Endothelial cell of umbilical vein (primary cell): Measurements from ENCODE around the gene TMEM9B. TPM values are rescaled to one million over a fixed set of nuclear protein-coding genes. Genes with fewer than 3 reads are reported as not detected.

Experiments
- BruUV-seq: library from RNA; stranded (reverse); fragments of 400-500 nt; replicated peaks from 2 replicates; lab custom pipeline; 2021; lab: Mats Ljungman, UMichigan
- CTCF ChIA-PET: fragments of 300-600, 350-600 bp; sonication (Branson Sonifier 250); formaldehyde crosslinking; loops from one replicate; lab custom pipeline; 2021; ENCODE audit warnings: antibody characterized with exemption, inconsistent platforms; lab: Charles Lee
- POLR2A ChIA-PET: fragments of 300-600, 350-600 bp; sonication (Branson Sonifier 250); formaldehyde crosslinking; loops from one replicate; lab custom pipeline; 2021; ENCODE audit warnings: antibody characterized with exemption, inconsistent platforms; lab: Charles Lee
- DNase-seq: peaks from one replicate; pipeline ENCODE4 v3.0.0-alpha.2; 2011; ENCODE audit warnings: low read depth, low spot score
- FAIRE-seq: peaks from 2 replicates; lab custom pipeline; 2011; peaks lifted over from hg19 to GRCh38; lab: Jason Lieb, UNC
- H2AFZ ChIP-seq: 2 replicates; pipeline ENCODE4 v1.6.0; 2012; ENCODE audit warnings: low read depth, low read length, control low read depth, inconsistent platforms
- H3K27ac ChIP-seq: 2 replicates; pipeline ENCODE4 v1.5.1; 2011; ENCODE audit warnings: low read depth, mild to moderate bottlenecking, control low read depth, low read length, moderate library complexity; ENCODE audit not compliant: insufficient read depth
- H3K27me3 ChIP-seq, 2 experiments: 2 replicates each; pipeline versions ENCODE4 v1.6.0 to v1.6.1; 2011; ENCODE audit warnings: low read length in 2 of 2, mixed read lengths in 1 of 2; ENCODE audit not compliant: control insufficient read depth in 2 of 2, insufficient read depth in 2 of 2
- H3K36me3 ChIP-seq, 2 experiments: 2 replicates in 1 of 2; 3 replicates in 1 of 2; pipeline ENCODE4 v1.5.1; 2011; ENCODE audit warnings: low read length in 2 of 2, mild to moderate bottlenecking in 1 of 2, moderate library complexity in 1 of 2; ENCODE audit not compliant: control insufficient read depth in 2 of 2, insufficient read depth in 2 of 2; ENCODE audit errors: extremely low read depth in 1 of 2
- H3K4me1 ChIP-seq: 3 replicates; pipeline ENCODE4 v1.5.1; 2011; ENCODE audit warnings: mild to moderate bottlenecking, low read length; ENCODE audit not compliant: control insufficient read depth, insufficient read depth; ENCODE audit errors: extremely low read depth
- H3K4me2 ChIP-seq: 2 replicates; pipeline ENCODE4 v1.6.1; 2011; ENCODE audit warnings: low read length, control low read depth, mixed read lengths; ENCODE audit not compliant: insufficient read depth
- H3K4me3 ChIP-seq, 3 experiments: fragments of 200-600 bp in 1 of 3; sonication (generic), shearing (Covaris generic) in 1 of 3; replicated peaks in 1 of 3; 2 replicates each; pipeline ENCODE4 v1.5.1; 2011 to 2016; ENCODE audit warnings: control low read depth in 3 of 3, low read length in 3 of 3, mild to moderate bottlenecking in 2 of 3, inconsistent platforms in 1 of 3, low read depth in 1 of 3, moderate library complexity in 1 of 3; ENCODE audit not compliant: insufficient read depth in 1 of 3
- H3K79me2 ChIP-seq: 2 replicates; pipeline ENCODE4 v1.6.0; 2012; ENCODE audit warnings: low read length, inconsistent platforms; ENCODE audit not compliant: control insufficient read depth, insufficient read depth
- H3K9ac ChIP-seq: replicated peaks from 2 replicates; pipeline ENCODE3; 2011; ENCODE audit warnings: low read length, control low read depth; ENCODE audit not compliant: insufficient read depth; ENCODE audit errors: extremely low read depth
- H3K9me1 ChIP-seq: replicated peaks from 3 replicates; pipeline ENCODE4 v1.6.0; 2011; ENCODE audit warnings: mild to moderate bottlenecking, low read length; ENCODE audit not compliant: control insufficient read depth, insufficient read depth; ENCODE audit errors: extremely low read depth
- H3K9me3 ChIP-seq: replicated peaks from 2 replicates; pipeline ENCODE4 v1.5.1; 2012; ENCODE audit warnings: low read length, inconsistent platforms; ENCODE audit not compliant: control insufficient read depth, insufficient read depth
- H4K20me1 ChIP-seq: replicated peaks from 2 replicates; pipeline ENCODE3; 2011; ENCODE audit warnings: mild to moderate bottlenecking, low read length; ENCODE audit not compliant: control insufficient read depth, insufficient read depth; ENCODE audit errors: extremely low read depth
- EZH2 ChIP-seq: IDR thresholded peaks from 2 replicates; pipeline ENCODE4 v1.6.1; 2012; ENCODE audit warnings: borderline replicate concordance, low read depth, mild to moderate bottlenecking, moderate library complexity, low read length, inconsistent platforms; ENCODE audit not compliant: severe bottlenecking
- FOS ChIP-seq: IDR thresholded peaks from 2 replicates; pipeline ENCODE4 v1.6.1; 2011; ENCODE audit warnings: mild to moderate bottlenecking, low read length, moderate library complexity, borderline replicate concordance; ENCODE audit not compliant: insufficient read depth
- GATA2 ChIP-seq: IDR thresholded peaks from 2 replicates; pipeline ENCODE4 v1.7.0; 2011; ENCODE audit warnings: low read depth, mild to moderate bottlenecking, moderate library complexity, mixed read lengths, low read length; ENCODE audit not compliant: insufficient read length, insufficient read depth
- JUN ChIP-seq: IDR thresholded peaks from 2 replicates; pipeline ENCODE4 v1.6.1; 2011; ENCODE audit warnings: borderline replicate concordance, low read depth; ENCODE audit not compliant: insufficient read length, insufficient read depth
- MYC ChIP-seq: IDR thresholded peaks from one replicate; pipeline ENCODE4 v1.6.1; 2011; ENCODE audit warnings: mild to moderate bottlenecking, low read depth, low read length
- POLR2A ChIP-seq: IDR thresholded peaks from 2 replicates; pipeline ENCODE4 v1.6.1; 2012; ENCODE audit warnings: low read depth, mild to moderate bottlenecking, control low read depth, low read length
- POLR2AphosphoS5 ChIP-seq: IDR thresholded peaks from 2 replicates; pipeline ENCODE4 v1.6.1; 2012; ENCODE audit warnings: low read depth, mild to moderate bottlenecking, control low read depth, low read length, moderate library complexity; ENCODE audit not compliant: insufficient read depth
- dilution Hi-C: fragments of 300-500 bp; cut with MboI; formaldehyde crosslinking; loops from one replicate; pipeline ENCODE4 v1.15.0; 2019; ENCODE audit warnings: low sequenced_read_pairs; ENCODE audit not compliant: extremely low pct_ligation_motif_present
- intact Hi-C: fragments of 100-400 bp; cut with micrococcal nuclease; formaldehyde crosslinking; loops from one replicate; pipeline ENCODE4 v1.10.0; 2022
- polyA plus RNA-seq, 4 experiments: library from polyadenylated mRNA; depleted of rRNA in 3 of 4; stranded (reverse) in 3 of 4; unstranded in 1 of 4; fragments of >200 nt; gene quantifications; 2 replicates each; pipeline versions ENCODE4 v1.2.1 to v1.2.3, GENCODE V29; 2011 to 2012; ENCODE audit warnings: missing spikeins in 1 of 4
- total RNA-seq: library from RNA; stranded (reverse); gene quantifications from 2 replicates; pipeline ENCODE4 v1.2.3, GENCODE V29; 2021
- TF ChIP-seq, protein P1 (sequence below), 2 donors: IDR thresholded peaks; 1 replicate in 1 of 2; 2 replicates in 1 of 2; pipeline ENCODE4 v1.5.1; 2011; ENCODE audit warnings: low read length in 2 of 2, mild to moderate bottlenecking in 2 of 2, moderate library complexity in 2 of 2, control low read depth in 1 of 2, inconsistent platforms in 1 of 2, low read depth in 1 of 2; ENCODE audit not compliant: insufficient read depth in 1 of 2; ENCODE audit errors: extremely low read depth in 1 of 2
- TF ChIP-seq, protein P2 (sequence below): IDR thresholded peaks from 2 replicates; pipeline ENCODE4 v1.6.1; 2011; ENCODE audit not compliant: insufficient read depth, insufficient read length

The TMEM9B gene
- total and polyA plus RNA-seq, 2 donors (not counting 3 experiments of a cell fraction or from before 2014, with no cell fraction given), result 28.2 to 30.2 TPM

DNA sequence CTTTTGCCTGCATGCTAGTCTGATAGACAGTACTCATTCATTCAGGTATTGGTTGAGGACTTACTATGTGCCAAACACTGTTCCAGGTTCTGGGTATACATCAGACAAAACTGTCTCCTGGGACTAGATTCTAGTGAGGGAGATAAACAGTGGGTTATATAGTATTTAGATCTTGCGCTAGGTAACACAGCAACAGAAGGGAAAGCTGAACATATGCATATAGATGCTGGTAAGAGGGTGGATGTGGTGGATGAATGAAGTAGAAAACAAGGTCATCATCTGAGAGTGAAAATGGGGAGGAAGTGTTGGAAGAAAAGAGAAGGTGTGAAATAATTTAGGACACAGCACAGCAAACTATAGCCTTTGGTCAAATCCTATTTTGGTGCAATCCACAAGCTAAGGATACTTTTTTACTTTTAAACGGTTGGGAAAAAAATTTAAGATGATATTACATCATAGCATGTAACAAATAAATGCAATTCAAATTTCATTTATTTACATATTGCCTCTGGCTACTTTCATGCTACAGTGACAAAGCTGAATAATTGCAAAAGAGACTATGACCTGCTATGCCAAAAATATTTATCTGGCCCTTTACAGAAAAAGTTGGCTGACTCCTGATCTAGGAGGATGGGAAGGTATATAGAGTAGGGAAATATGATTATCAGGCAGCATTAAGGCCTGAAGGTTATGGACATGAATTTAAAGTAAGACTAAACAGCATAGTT, 7.1 kb upstream of the TMEM9B start:
- Histone ChIP-seq H3K9ac (no peak overlapping the region), H2AFZ (no peak overlapping the region), H3K27me3 (no peaks in the 10 kb centered on the region), H3K9me3 (no peaks in the 10 kb centered on the region), H3K79me2 (no peaks in the 10 kb centered on the region), H3K4me1 (no peaks in the 10 kb centered on the region), H3K27ac (no peak overlapping the region), H3K36me3 (no peaks in the 10 kb centered on the region), H3K4me2 (no peak overlapping the region), H3K9me1 (no peaks in the 10 kb centered on the region), H3K4me3 (no peak overlapping the region), H4K20me1 (no peaks in the 10 kb centered on the region)
- BruUV-seq, result no TSS peak
- POLR2A ChIA-PET, result no interaction called here
- dilution Hi-C loops (no loop called here), intact Hi-C loops (no loop called here)
- TF ChIP-seq GATA2 (no peak), POLR2AphosphoS5 (no peak), FOS (no peak), JUN (no peak), MYC (no peak), POLR2A (no peak), EZH2 (no peak)
- TF ChIP-seq, protein P1, sequence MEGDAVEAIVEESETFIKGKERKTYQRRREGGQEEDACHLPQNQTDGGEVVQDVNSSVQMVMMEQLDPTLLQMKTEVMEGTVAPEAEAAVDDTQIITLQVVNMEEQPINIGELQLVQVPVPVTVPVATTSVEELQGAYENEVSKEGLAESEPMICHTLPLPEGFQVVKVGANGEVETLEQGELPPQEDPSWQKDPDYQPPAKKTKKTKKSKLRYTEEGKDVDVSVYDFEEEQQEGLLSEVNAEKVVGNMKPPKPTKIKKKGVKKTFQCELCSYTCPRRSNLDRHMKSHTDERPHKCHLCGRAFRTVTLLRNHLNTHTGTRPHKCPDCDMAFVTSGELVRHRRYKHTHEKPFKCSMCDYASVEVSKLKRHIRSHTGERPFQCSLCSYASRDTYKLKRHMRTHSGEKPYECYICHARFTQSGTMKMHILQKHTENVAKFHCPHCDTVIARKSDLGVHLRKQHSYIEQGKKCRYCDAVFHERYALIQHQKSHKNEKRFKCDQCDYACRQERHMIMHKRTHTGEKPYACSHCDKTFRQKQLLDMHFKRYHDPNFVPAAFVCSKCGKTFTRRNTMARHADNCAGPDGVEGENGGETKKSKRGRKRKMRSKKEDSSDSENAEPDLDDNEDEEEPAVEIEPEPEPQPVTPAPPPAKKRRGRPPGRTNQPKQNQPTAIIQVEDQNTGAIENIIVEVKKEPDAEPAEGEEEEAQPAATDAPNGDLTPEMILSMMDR (IDR thresholded peaks at IDR 0.05; ENCODE audit: extremely low read depth in 1 of 2, insufficient read depth in 1 of 2, low read depth in 1 of 2, low read length in 2 of 2), result no peak
- TF ChIP-seq, protein P2, sequence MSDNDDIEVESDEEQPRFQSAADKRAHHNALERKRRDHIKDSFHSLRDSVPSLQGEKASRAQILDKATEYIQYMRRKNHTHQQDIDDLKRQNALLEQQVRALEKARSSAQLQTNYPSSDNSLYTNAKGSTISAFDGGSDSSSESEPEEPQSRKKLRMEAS, result no peak
- FAIRE-seq (no peak), DNase-seq (no peak)
- CTCF ChIA-PET, result no interaction called here
